Epithelial cell of prostate (primary cell): Measurements from ENCODE around the gene POM121L2.

Experiments used
- DNase-seq: peaks from one replicate; pipeline ENCODE4 v3.0.0-alpha.2; 2011; ENCODE audit warnings: low read depth, low spot score
- H3K27ac ChIP-seq: fragments of 450-650 bp; 2 replicates; pipeline ENCODE4 v1.5.1; 2017; ENCODE audit warnings: mild to moderate bottlenecking

Gene POM121L2

GRCh38 chr6:27295301-27296079 is 16.6 kb downstream of the POM121L2 start:
- no peak overlapping the region for H3K27ac ChIP-seq
- DNase-seq, result no peak

- no peak overlapping the region for H3K27ac ChIP-seq
- DNase-seq, result no peak
Measured at GRCh38 chr6:27294409-27294808, 17.7 kb downstream of the POM121L2 start.

GRCh38 chr6:27293436-27294098 is 18.5 kb downstream of the POM121L2 start:
- DNase-seq, result no peak

GRCh38 chr6:27290850-27291208 is 21.2 kb downstream of the POM121L2 start:
- no peak overlapping the region for H3K27ac ChIP-seq
- no peak for DNase-seq

More at GRCh38 chr6:27293436-27294098, 18.5 kb downstream of the POM121L2 start:
- no peak overlapping the region for H3K27ac ChIP-seq

DNA sequence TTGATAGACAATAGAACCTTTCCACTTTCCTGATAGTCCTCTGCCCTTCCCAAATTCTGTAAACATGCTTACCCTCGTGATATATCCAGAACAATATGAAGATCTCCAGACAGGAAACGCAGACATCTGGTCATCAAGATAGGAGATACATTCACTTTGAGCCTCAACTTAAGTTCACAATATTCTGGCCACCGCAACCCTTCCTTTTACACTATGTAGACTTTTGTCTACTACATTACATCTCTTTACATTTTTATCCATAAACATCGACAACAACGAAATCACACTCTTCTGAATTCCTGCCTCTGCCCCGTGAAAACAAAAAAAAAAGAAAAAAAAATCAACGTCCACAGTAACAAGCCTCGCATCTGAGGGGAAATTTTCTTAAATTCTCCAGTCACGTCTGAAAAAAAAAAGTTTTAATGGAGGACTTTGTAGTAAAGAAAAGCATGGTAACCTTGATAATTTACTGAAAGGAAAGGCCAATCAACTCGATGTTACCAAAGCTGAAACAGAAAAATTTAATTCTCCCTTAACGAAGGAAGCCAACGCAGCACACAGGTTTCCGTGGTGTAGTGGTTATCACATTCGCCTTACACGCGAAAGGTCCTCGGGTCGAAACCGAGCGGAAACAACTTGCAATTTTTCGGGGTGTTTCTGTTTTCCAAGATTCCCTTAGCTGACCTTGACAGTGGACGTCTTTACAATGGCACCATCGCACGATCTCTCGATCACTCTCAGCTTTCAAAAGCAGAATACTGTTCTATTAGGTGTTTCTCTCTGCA is 21.8 kb downstream of the POM121L2 start:
- no peak for DNase-seq

GRCh38 chr6:27288136-27289044 is 23.7 kb downstream of the POM121L2 start:
- DNase-seq, result no peak
- H3K27ac ChIP-seq, result no peak overlapping the region

More for the DNA sequence above, 21.8 kb downstream of the POM121L2 start:
- no peak overlapping the region for H3K27ac ChIP-seq

- DNase-seq, result no peak
- no peak overlapping the region for H3K27ac ChIP-seq
Measured at GRCh38 chr6:27287751-27288135, 24.3 kb downstream of the POM121L2 start.

GRCh38 chr6:27286141-27286540 is 25.9 kb downstream of the POM121L2 start:
- H3K27ac ChIP-seq, result no peak overlapping the region
- no peak for DNase-seq

GRCh38 chr6:27283279-27283678 is 28.8 kb downstream of the POM121L2 start:
- no peak for DNase-seq
- no peak overlapping the region for H3K27ac ChIP-seq

DNA sequence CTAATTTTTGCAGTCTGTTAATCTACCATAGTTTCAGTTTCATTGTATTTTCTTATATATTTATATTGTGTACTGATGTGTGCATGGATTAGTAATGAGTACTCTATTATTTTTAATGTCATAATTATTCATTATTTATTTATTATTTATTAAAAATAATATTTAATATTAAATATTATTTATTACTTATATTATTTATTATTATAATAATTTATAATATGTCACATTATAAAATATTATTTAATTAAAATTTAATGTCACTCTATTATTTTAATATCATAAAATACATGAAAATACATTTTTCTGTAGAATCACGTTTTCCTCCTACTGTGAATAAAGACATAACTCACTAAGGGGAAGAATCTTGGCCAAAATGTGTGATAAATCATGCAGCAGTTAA is 30.5 kb downstream of the POM121L2 start:
- DNase-seq, result no peak
- H3K27ac ChIP-seq, result no peak overlapping the region

- DNase-seq, result no peak
- no peak overlapping the region for H3K27ac ChIP-seq
Measured at GRCh38 chr6:27281105-27281539, 31.0 kb downstream of the POM121L2 start.

DNA sequence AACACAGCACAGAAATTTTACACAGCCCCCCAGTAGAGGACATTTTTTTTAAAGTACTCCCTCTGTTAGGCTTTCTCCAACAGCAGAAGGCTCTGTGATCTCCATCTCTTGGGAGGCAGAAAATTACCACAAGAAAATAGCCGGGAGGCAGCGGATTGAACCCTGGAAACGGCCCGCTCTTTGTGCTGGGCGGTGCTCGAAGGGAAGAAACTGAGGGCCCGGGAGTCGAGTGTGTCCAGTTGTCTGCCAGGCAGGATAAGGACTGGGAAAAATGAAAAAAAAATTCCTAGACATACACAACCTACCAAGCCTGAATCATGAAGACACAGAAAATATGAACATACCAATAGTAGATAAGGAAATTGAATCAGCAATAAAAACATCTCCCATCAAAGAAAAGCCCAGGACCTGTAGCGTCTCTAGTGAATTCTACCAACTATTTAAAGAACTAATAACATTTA is 31.5 kb downstream of the POM121L2 start:
- H3K27ac ChIP-seq, result no peak overlapping the region
- no peak for DNase-seq

DNA sequence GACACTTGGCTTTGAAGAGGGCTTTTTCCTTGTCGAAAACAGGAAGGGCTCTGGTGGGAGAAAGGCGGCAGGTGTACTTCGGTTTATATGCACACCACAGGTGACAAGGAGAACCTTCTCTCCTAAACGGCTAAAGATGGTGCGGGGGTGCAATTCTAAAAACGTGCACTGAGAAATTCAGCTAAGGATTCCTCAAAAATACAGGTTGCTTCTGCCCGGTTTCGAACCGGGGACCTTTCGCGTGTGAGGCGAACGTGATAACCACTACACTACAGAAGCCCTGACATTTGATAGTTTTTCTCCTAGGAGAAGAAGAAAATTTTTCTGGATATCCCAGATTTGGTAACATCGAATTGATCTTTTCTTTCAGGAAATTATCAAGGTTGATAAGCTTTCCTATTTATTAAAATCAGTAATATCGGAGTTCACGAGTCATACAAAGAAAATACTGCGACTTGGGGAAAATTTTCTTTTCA is 32.0 kb downstream of the POM121L2 start:
- H3K27ac ChIP-seq, result no peak overlapping the region
- DNase-seq, result no peak

GRCh38 chr6:27279513-27280063 is 32.5 kb downstream of the POM121L2 start:
- no peak for DNase-seq
- H3K27ac ChIP-seq, result no peak overlapping the region

DNA sequence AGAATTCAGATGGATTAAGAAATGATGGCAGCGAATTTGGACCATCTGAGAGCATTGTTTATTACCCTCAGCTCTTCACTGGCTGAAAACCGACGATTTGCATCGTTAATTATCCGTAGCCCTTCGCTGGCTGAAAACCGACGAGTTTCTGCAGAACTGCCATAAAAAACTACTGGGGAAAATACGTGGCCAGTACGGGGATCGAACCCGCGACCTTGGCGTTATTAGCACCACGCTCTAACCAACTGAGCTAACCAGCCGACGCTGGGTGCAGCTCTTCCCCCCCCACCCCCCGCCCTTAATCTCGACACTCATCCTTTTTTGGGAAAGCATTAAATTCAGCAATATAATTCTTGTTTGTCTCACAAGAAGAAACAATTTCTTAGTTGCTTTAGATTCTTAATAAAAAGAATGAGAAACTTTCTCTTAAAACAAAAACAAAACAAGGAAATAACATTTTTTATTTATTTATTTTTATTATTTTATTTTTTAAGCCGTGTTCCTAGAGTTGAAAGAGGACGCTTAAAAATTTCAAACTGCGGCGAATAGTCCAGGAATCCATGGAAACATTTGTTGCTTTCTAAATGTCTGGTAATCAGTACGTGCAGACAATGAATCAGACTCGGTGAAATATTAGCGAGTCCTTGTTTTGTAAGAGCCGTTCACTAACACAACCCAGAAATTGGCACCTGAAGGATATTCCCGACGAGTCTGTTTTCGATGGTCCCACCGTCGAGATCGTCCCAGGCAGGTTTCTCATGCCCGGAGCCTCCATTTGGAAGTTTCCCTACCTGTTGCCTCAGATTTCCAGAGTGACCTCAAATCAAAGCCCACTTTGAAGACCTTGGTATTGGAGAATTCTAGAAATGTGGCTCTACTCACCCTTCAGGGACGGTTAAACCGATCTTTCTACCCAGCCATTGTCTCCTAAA is 36.8 kb downstream of the POM121L2 start:
- DNase-seq, result no peak
- H3K27ac ChIP-seq, result no peak overlapping the region

DNA sequence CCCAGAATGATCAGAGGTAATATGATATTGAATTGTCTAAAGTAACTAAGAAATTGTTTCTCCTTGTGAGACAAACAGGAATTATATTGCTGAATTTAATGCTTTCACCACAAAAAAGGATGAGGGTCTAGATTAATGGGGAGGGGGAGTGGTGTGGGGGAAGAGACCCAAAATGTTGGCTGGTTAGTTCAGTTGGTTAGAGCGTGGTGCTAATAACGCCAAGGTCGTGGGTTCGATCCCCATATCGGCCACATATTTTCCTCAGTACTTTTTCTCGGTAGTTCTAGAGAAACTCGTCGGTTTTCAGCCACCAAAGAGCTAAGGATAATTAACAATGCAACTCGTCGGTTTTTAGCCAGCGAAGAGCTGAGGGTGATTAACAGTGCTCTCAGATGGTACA is 38.3 kb downstream of the POM121L2 start:
- DNase-seq, result no peak
- H3K27ac ChIP-seq, result no peak overlapping the region

GRCh38 chr6:27268803-27269202 is 43.3 kb downstream of the POM121L2 start:
- no peak for DNase-seq

GRCh38 chr6:27267857-27268434 is 44.1 kb downstream of the POM121L2 start:
- no peak for DNase-seq
- no peak overlapping the region for H3K27ac ChIP-seq

More at GRCh38 chr6:27268803-27269202, 43.3 kb downstream of the POM121L2 start:
- H3K27ac ChIP-seq, result no peak overlapping the region
